Caki2 (cell line): ENCODE data around the gene AKT1. TPM values are rescaled to one million over a fixed set of nuclear protein-coding genes. Genes with fewer than 3 reads are reported as not detected.
"Not testable (repeated sequence)": the region's sequence is repeated elsewhere in the genome, so short reads cannot be mapped to it uniquely, and the experiment has no call there.

Experiments used
- DNase-seq: peaks from one replicate; pipeline ENCODE4 v3.0.0-alpha.2; 2015; ENCODE audit warnings: low read depth
- in situ Hi-C: cut with HindIII; loops from 2 replicates; pipeline ENCODE4 v1.10.0; 2016; ENCODE audit warnings: low sequenced_read_pairs, low pct_unique_long_range_greater_than_20kb, mixed read lengths
- total RNA-seq: library from RNA; depleted of rRNA; stranded (reverse); fragments of >200 nt; shearing (Covaris generic); gene quantifications from 2 replicates; pipeline ENCODE4 v1.2.3, GENCODE V29; 2014; ENCODE audit warnings: low replicate concordance

AKT1 gene
- total RNA-seq, 1 experiment from 2014 or later: 177 TPM

DNA sequence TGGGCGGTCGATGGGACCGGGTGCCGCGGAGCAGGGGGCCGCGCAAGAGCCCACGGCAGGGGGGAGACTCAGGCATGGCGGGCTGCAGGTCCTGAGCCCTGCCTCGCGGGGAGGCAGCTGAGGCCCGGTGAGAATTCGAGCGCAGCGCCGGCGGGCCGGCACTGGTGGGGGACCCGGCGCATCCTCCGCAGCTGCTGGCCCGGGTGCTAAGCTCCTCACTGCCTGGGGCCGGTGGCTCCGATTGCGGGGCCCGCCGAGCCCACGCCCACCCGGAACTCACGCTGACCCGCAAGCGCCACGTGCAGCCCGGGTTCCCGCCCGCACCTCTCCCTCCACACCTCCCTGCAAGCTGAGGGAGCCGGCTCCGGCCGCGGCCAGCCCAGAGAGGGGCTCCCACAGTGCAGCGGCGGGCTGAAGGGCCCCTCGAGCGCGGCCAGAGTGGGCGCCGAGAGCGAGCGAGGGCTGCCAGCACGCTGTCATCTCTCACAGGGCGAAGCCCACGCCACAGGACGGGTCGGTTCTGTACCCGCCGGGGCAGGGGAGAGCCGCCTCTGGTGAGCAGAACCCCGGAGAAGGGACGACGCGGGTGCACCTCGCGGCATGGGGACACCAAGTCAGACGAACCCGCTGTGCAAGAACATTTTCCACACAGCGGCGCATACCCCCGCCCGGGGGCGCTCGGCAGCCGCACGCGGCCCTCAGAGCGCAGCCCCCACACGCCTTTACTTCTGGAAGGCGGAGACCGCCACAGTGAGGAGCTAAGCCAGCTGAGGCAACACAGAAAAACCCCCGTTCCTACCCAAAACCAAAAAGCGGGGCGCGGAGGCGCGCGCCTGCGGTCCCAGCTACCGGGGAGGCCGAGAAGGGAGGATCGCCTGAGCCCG, 43.8 kb downstream of the AKT1 start:
- in situ Hi-C loops: no loop called here
- DNase-seq: no peak

DNA sequence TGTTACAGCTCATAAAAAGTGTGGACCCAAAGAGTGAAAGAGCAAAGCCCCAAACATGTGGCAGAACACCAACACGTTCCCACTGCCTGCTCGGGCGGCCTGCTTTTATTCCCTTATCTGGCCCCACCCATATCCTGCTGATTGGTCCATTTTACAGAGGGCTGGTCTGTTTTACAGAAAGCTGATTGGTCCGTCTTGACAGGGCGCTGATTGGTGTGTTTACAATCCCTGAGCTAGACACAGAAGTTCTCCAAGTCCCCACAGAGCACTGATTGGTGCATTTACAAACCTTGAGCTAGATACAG, 44.8 kb downstream of the AKT1 start:
- DNase-seq, in situ Hi-C loops: not testable (repeated sequence)

GRCh38 chr14:104750056-104750752, 45.3 kb downstream of the AKT1 start:
- no peak for DNase-seq
- in situ Hi-C loops: no loop called here

- in situ Hi-C loops: no loop called here
- no peak for DNase-seq
Measured at GRCh38 chr14:104749111-104749649, 46.4 kb downstream of the AKT1 start.

- no peak for DNase-seq
- in situ Hi-C loops: no loop called here
Measured at GRCh38 chr14:104747876-104748275, 47.7 kb downstream of the AKT1 start.

GRCh38 chr14:104746934-104747481, 48.5 kb downstream of the AKT1 start:
- DNase-seq: no peak
- in situ Hi-C loops: no loop called here

DNA sequence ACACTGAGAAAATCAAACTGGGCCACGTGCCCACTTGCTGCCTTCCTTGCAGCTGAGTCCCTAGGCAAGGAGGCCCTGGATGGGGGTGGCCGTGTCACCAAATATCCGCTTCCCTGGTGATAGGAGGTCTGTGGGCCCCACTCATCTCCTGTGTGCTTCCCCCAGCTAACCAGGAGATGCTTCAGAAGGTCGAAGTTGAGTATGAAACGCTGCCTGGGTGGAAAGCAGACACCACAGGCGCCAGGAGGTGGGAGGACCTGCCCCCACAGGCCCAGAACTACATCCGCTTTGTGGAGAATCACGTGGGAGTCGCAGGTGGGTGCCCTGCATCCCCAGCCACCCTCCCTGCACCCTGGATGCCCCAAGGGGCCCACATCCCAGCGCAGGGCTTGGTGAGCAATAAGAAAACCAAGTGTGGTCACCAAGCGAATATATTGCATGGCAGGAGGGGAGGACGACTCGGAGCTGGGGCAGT, 49.4 kb downstream of the AKT1 start:
- DNase-seq: no peak
- in situ Hi-C loops: no loop called here

DNA sequence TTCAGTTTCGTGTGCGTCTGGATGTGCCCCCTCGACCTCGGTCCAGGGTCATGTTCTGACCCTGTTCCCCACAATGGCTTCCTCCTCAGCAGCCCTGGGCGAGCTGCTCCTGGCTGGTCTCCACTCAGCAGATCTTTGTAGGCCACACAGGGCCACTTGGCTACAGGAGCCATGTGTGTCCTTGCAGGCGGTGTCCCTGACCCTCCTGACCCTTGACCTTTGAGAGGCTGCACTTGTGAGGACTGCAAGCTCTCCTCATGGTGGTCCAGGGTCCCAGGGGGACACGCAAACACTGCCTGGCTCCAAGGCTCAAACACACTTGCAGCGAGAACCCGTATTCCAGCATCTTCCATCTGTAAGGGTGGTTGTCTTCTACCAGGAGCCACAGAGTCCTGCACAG, 50.1 kb downstream of the AKT1 start:
- DNase-seq: no peak
- in situ Hi-C loops: no loop called here

DNA sequence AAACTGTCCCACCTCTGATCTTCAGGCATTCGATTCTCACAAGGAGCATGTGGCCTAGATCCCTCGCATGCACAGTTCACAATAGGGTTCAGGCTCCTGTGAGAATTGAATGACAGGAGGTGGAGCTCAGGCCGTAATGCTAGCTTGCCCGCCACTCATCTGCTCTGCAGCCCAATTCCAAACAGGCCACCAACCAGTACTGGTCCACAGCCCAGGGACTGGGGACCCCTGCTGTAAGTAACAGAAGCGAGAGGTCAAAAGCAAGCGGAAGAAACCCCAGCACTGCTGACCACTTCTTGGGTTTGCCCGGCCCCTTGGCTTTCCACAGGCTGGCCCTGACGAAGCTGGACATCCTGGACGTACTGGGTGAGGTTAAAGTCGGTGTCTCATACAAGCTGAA, 51.1 kb downstream of the AKT1 start:
- no peak for DNase-seq
- in situ Hi-C loops: no loop called here

DNA sequence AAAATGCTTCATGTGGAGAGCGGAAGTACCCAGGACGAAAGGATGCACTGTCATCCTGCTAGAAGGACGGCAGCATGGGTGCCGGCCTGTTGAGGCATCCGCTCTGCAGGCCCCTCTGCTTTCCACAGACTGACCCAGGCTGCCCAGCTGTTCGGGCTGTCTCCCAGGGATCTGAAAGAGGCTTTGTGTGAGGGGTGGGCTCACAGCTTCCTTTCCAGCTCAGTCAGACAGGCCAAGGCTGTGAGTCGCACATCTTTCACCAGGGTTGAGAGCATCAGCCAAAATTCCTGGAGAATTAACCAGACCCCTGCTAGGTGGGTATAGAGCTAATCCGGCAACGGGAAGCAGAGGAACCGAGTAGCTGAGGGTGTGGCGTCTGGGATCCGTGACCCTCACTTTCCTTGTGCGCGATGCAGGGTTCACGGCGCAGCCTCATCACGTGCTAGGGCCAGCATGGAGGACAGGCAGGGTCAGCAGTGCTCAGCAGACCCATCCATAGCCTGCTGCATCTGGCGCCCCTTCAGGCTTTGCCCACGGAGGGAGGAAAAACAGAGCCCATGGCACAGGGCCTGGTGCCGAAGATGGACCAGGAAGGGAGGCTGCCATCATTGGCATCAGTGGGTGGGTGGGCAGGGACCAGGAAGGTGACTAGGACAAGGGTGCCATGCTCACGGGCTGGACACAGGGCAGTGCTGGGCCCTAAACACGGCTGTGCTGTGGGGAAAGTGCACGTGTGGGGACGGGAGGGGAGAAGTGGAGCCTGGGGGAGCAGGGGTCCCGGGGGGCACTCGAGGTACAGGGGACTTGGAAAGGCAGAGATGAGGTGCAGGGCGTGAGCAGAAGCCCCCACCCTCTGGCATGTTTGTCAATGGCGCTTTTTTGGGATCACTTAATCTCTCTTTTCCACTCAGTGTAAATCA, 51.8 kb downstream of the AKT1 start:
- DNase-seq: no peak
- in situ Hi-C loops: no loop called here

GRCh38 chr14:104742586-104743455, 52.7 kb downstream of the AKT1 start:
- in situ Hi-C loops: no loop called here
- no peak for DNase-seq

GRCh38 chr14:104741803-104742251, 53.7 kb downstream of the AKT1 start:
- in situ Hi-C loops: no loop called here
- no peak for DNase-seq

GRCh38 chr14:104741108-104741802, 54.3 kb downstream of the AKT1 start:
- no peak for DNase-seq
- in situ Hi-C loops: no loop called here

DNA sequence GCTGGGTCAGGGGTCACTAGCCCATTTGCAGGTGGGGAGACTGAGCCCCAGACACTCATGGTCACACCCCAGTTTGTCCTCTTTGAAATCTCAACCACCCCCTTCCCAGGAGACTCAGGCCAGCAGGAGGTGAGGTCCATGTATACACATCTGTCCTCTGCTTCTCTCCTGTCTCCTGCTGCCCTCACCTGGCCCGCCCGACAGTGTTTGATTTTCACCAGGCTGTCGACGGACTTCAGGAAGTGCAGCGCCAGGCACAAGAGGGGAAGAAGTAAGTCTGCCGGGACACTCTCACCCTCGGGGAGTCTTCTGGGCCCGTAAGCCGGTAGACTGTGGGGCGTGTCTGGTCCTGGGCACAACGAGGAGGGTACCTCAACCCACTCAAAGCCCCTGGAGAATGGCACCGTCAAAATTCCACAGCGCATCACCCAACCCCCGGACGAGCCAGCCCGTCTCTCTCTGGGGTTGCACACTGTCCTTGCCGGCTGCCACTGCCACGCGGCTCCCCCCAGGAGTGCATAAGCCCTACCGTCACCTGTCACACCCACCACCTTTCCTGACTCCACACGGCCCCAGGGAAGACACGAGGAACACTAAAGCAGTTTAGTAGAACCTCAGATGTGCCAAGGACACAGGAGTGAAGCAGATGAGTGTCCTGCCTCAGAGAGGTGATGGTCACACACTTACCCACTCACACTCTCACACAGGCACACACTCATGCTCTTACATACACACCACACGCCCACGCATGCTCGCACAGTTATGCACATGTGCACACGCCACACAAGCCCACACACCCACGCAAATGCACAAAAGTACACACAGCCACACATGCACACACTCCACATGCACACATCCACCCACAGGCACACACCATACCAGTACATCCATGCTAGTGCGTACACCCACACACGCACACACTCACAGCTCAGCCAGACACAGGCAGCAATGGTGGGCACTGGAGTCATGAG, 55.7 kb downstream of the AKT1 start:
- in situ Hi-C loops: no loop called here
- DNase-seq: no peak

DNA sequence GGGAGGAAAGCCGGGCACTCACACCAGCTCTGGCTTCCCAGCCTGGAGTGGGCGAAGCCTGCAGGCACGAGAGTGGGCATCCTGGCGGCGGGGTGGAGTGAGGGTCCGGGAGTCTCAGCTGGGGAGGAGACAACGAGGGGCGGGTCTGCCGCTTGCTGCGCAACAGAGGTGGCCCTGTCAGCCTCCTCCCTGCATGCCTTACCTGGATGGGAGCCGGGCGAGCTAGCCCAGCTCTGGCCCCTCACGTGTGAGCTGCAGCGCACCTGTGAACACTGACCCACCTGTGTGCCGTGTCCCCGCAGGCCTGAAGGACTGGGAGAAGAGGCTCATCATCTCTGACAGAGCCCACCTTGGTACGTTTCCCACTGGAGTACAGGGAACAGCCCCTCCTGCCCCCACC, 56.5 kb downstream of the AKT1 start:
- in situ Hi-C loops: no loop called here
- no peak for DNase-seq
